Endodermal cell (in vitro differentiated cells): Measurements from ENCODE around the gene KRTAP22-2. TPM values are rescaled to one million over a fixed set of nuclear protein-coding genes. Genes with fewer than 3 reads are reported as not detected.

Source experiments
- DNase-seq: peaks from one replicate; pipeline ENCODE4 v3.0.0-alpha.2; 2017
- H3K27ac ChIP-seq: 2 replicates; pipeline ENCODE4 v1.5.1; 2013; ENCODE audit warnings: mild to moderate bottlenecking, low read depth, low read length, moderate library complexity
- H3K27me3 ChIP-seq: 2 replicates; pipeline ENCODE4 v1.6.1; 2013; ENCODE audit warnings: mild to moderate bottlenecking, low read length, moderate library complexity; ENCODE audit not compliant: insufficient read depth, control insufficient read depth, poor library complexity, severe bottlenecking
- H3K36me3 ChIP-seq: 2 replicates; pipeline ENCODE4 v1.7.0; 2013; ENCODE audit warnings: mild to moderate bottlenecking, low read length, moderate library complexity; ENCODE audit not compliant: control insufficient read depth, insufficient read depth
- H3K4me1 ChIP-seq: one replicate; pipeline ENCODE4 v1.7.0; 2013; ENCODE audit warnings: low read length; ENCODE audit not compliant: control insufficient read depth, insufficient read depth
- H3K4me3 ChIP-seq: 2 replicates; pipeline ENCODE4 v1.5.1; 2013; ENCODE audit warnings: mild to moderate bottlenecking, low read length, moderate library complexity
- H3K9ac ChIP-seq: 2 replicates; pipeline ENCODE4 v1.6.1; 2013; ENCODE audit warnings: mild to moderate bottlenecking, low read length, moderate library complexity; ENCODE audit not compliant: poor library complexity, severe bottlenecking; ENCODE audit errors: extremely low read depth
- H3K9me3 ChIP-seq: 2 replicates; pipeline ENCODE4 v1.6.1; 2013; ENCODE audit warnings: mild to moderate bottlenecking, low read length, moderate library complexity; ENCODE audit not compliant: control insufficient read depth
- H3K27ac Mint-ChIP-seq: 2 replicates; pipeline ENCODE4 v1.8.0; 2020; ENCODE audit warnings: mixed read lengths
- H3K27me3 Mint-ChIP-seq: 2 replicates; pipeline ENCODE4 v1.8.0; 2021; ENCODE audit warnings: mild to moderate bottlenecking, mixed read lengths; ENCODE audit not compliant: insufficient read depth
- H3K36me3 Mint-ChIP-seq: 2 replicates; pipeline ENCODE4 v1.8.0; 2020; ENCODE audit warnings: low read depth, mixed read lengths
- H3K4me1 Mint-ChIP-seq: 2 replicates; pipeline ENCODE4 v1.8.0; 2020; ENCODE audit warnings: mixed read lengths
- H3K4me3 Mint-ChIP-seq: 2 replicates; pipeline ENCODE4 v1.8.0; 2020; ENCODE audit warnings: mild to moderate bottlenecking, moderate library complexity, mixed read lengths
- H3K9me3 Mint-ChIP-seq: 2 replicates; pipeline ENCODE4 v1.8.0; 2020; ENCODE audit warnings: mild to moderate bottlenecking, mixed read lengths
- CTCF ChIP-seq: fragments of 200-600 bp; sonication (generic); conservative IDR thresholded peaks from 2 replicates; pipeline ENCODE4 v1.5.0; 2021; ENCODE audit warnings: antibody characterized with exemption, mild to moderate bottlenecking
- WGBS, 2 experiments: methylation state at CpG; one replicate each; pipeline versions ENCODE4 v1.1.5 to v1.1.7; 2013; ENCODE audit warnings: missing lambda C conversion rate in 2 of 2, mixed read lengths in 1 of 2; ENCODE audit not compliant: insufficient coverage in 1 of 2, insufficient read length in 1 of 2; 5-methylcytosine and 5-hydroxymethylcytosine counted together
- total RNA-seq, 2 donors: library from RNA; stranded (reverse); fragmentation: NEBNext Ultra II Directional in 1 of 2; extraction: Animal tissue kit (Norgen Biotek cat#: 25700) in 1 of 2; gene quantifications; 2 replicates in 1 of 2; 3 replicates in 1 of 2; pipeline ENCODE4 v1.2.1, GENCODE V29; 2021

The KRTAP22-2 gene
- total RNA-seq, 2 donors from 2014 or later = not detected

GRCh38 chr21:30580132-30580531, 10.1 kb downstream of the KRTAP22-2 start:
- WGBS, 2 experiments = 73 to 83% methylated on average over 2 to 3 of the region's 3 CpGs
- H3K9me3 ChIP-seq = no peaks in the 10 kb centered on the region
- Mint-ChIP-seq H3K4me3 (no peak overlapping the region), H3K27ac (no peak overlapping the region), H3K27me3 (no peaks in the 10 kb centered on the region), H3K36me3 (no peaks in the 10 kb centered on the region), H3K4me1 (no peaks in the 10 kb centered on the region), H3K9me3 (peaks cover 11% of the 10 kb centered on the region)
- no peak overlapping the region for H3K4me3 ChIP-seq
- H3K9ac ChIP-seq = no peak overlapping the region
- H3K27ac ChIP-seq = no peak overlapping the region
- no peaks in the 10 kb centered on the region for H3K4me1 ChIP-seq
- H3K27me3 ChIP-seq = peaks cover 36% of the 10 kb centered on the region
- DNase-seq = no peak
- H3K36me3 ChIP-seq = no peaks in the 10 kb centered on the region
- no peak for TF ChIP-seq CTCF

DNA sequence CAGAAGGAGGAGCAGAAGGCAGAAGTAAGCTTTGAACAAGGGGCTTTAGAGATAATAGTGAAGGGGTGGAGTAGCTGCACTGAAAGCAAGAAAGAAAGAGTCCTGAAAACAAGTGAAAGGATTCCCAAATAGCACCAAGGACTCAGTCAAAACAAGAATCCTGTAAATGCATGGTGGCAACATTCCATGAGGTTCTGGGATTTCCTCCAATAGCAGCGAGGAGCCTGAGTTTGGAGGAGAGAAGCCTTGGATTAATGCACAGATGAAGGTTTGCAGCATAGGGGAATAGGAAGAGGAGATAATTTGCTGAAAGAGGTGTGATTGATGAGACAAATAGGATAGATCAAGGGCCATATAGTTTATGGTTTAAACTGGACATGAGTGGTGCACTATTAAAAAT, 10.9 kb downstream of the KRTAP22-2 start:
- H3K4me1 Mint-ChIP-seq = no peaks in the 10 kb centered on the region
- Histone ChIP-seq H3K9me3 (no peaks in the 10 kb centered on the region), H3K4me3 (no peak overlapping the region), H3K4me1 (no peaks in the 10 kb centered on the region), H3K9ac (no peak overlapping the region), H3K27me3 (peaks cover 36% of the 10 kb centered on the region), H3K27ac (no peak overlapping the region), H3K36me3 (no peaks in the 10 kb centered on the region)
- H3K27me3 Mint-ChIP-seq = no peaks in the 10 kb centered on the region
- H3K27ac Mint-ChIP-seq = no peak overlapping the region
- no peak for DNase-seq
- no peak for TF ChIP-seq CTCF
- no peaks in the 10 kb centered on the region for H3K36me3 Mint-ChIP-seq
- no peak overlapping the region for H3K4me3 Mint-ChIP-seq
- WGBS, 2 experiments = 86 to 96% methylated on average over 1 of the region's 1 CpG
- H3K9me3 Mint-ChIP-seq = peaks cover 5% of the 10 kb centered on the region

DNA sequence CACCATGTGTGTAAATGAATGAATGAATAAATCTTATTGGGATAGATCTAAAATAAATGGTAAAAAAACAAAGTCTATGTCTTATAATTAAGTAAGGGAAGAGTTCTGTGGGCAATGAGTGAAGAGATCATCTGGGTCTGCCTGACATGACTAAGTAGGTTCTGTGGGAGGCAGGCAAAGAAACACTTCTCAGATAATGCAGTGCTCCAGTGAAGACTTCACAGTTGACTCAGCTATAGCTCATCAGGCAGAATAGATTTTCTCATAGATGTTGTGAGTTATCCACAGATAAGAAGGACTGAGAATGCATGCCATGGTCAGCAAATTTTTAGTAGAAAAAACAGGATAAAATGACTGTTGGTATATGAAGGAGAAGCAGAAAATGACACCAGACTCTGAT, 12.4 kb downstream of the KRTAP22-2 start:
- Mint-ChIP-seq H3K27ac (no peak overlapping the region), H3K4me1 (no peaks in the 10 kb centered on the region), H3K27me3 (no peaks in the 10 kb centered on the region), H3K4me3 (no peak overlapping the region), H3K9me3 (peaks cover 5% of the 10 kb centered on the region), H3K36me3 (no peaks in the 10 kb centered on the region)
- H3K9ac ChIP-seq = no peak overlapping the region
- TF ChIP-seq CTCF = no peak
- no peaks in the 10 kb centered on the region for H3K36me3 ChIP-seq
- no peaks in the 10 kb centered on the region for H3K9me3 ChIP-seq
- H3K27me3 ChIP-seq = peaks cover 36% of the 10 kb centered on the region
- DNase-seq = no peak
- H3K27ac ChIP-seq = no peak overlapping the region
- H3K4me1 ChIP-seq = no peaks in the 10 kb centered on the region
- H3K4me3 ChIP-seq = no peak overlapping the region
